DMS53 (cell line): Measurements from ENCODE around the gene ALK.
A peak's percentile ranks its signal among the peaks of the same experiment; 100 is the strongest.

Experiments used
- DNase-seq: peaks from one replicate; lab custom pipeline; 2025; lab: John Stamatoyannopoulos, UW

The ALK gene

GRCh38 chr2:29492701-29493100, 428.7 kb downstream of the ALK start:
- DNase-seq, result no peak

- no peak for DNase-seq
These were observed 431.3 kb downstream of the ALK start for GRCh38 chr2:29490045-29490444.

GRCh38 chr2:29489568-29489967, 431.8 kb downstream of the ALK start:
- DNase-seq, result no peak

- no peak for DNase-seq
These were observed 433.3 kb downstream of the ALK start for GRCh38 chr2:29487967-29488555.

- no peak for DNase-seq
These were observed 435.8 kb downstream of the ALK start for GRCh38 chr2:29485631-29486030.

GRCh38 chr2:29485117-29485516, 436.3 kb downstream of the ALK start:
- DNase-seq, result no peak

- no peak for DNase-seq
These were observed 438.5 kb downstream of the ALK start for GRCh38 chr2:29482867-29483266.

- no peak for DNase-seq
These were observed 439.0 kb downstream of the ALK start for GRCh38 chr2:29482348-29482747.

GRCh38 chr2:29481313-29481712, 440.1 kb downstream of the ALK start:
- DNase-seq, result no peak

- DNase-seq, result no peak
These were observed 441.0 kb downstream of the ALK start for GRCh38 chr2:29480426-29480825.

- no peak for DNase-seq
These were observed 442.0 kb downstream of the ALK start for GRCh38 chr2:29479401-29479800.

- DNase-seq, result no peak
These were observed 442.7 kb downstream of the ALK start for GRCh38 chr2:29478641-29479040.

GRCh38 chr2:29477186-29477585, 444.2 kb downstream of the ALK start:
- DNase-seq, result no peak

- peak; percentile 42 for DNase-seq
These were observed 445.9 kb downstream of the ALK start for GRCh38 chr2:29475499-29475898.

GRCh38 chr2:29469961-29470360, 451.4 kb downstream of the ALK start:
- DNase-seq, result no peak

GRCh38 chr2:29469516-29469915, 451.9 kb downstream of the ALK start:
- DNase-seq, result no peak

GRCh38 chr2:29463181-29463900, 458.0 kb downstream of the ALK start:
- no peak for DNase-seq

- DNase-seq, result no peak
These were observed 459.1 kb downstream of the ALK start for GRCh38 chr2:29462293-29462692.

GRCh38 chr2:29460190-29460589, 461.2 kb downstream of the ALK start:
- no peak for DNase-seq

- no peak for DNase-seq
These were observed 461.8 kb downstream of the ALK start for GRCh38 chr2:29459445-29460179.

- DNase-seq, result no peak
These were observed 465.0 kb downstream of the ALK start for GRCh38 chr2:29456429-29456828.

GRCh38 chr2:29455200-29455860, 466.1 kb downstream of the ALK start:
- DNase-seq, result no peak

GRCh38 chr2:29452036-29452435, 469.4 kb downstream of the ALK start:
- no peak for DNase-seq
